HG03039 (cell line): ENCODE measurements around the gene JPH4.

ENCODE experiments used
- ATAC-seq: cut with Tn5 transposase; IDR thresholded peaks from one replicate; pipeline ENCODE4 v1.9.1; 2021; ENCODE audit warnings: mild to moderate bottlenecking, moderate library complexity; ENCODE audit not compliant: unreplicated experiment

JPH4 gene

DNA sequence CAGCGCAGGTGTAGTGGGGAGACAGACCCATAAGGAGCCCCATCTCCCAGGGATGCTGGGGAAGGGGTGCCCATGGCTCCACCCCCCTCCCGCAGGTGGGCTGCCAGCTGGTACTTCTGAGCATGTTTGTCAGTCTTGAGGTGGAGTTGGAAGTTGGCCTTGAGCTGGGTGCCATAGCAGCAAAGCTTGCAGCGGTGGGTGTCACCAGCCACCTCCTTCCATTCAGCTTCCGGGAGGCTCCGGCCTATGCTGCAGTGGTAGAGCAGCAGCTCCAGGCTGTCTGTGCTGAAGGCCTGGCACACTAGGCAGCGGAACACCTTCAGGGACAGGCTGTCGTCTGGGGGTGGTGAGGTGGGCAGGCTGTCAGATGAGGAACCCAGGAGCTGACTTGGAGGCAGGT lies 45.9 kb downstream of the JPH4 start:
- no peak for ATAC-seq

DNA sequence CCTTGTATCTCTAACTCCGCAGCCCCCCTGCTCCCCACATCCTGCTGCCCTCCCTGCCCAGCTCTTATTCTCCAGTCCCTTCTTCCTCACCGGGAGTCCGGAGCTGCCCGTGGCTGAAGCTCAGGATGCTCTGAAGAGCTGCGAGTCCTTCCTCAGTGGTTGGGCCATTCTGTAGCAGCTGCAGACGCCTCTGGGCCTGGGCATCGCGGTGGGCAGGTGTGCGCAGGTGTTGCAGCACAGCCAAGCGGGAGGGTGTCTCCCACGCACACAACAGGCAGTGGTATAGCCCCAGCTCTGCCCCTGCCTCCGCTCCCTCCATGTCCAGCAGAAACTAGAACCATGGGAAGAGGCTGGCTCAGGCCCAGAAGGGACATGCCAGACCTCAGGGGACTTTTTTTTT lies 47.2 kb downstream of the JPH4 start:
- ATAC-seq = no peak

DNA sequence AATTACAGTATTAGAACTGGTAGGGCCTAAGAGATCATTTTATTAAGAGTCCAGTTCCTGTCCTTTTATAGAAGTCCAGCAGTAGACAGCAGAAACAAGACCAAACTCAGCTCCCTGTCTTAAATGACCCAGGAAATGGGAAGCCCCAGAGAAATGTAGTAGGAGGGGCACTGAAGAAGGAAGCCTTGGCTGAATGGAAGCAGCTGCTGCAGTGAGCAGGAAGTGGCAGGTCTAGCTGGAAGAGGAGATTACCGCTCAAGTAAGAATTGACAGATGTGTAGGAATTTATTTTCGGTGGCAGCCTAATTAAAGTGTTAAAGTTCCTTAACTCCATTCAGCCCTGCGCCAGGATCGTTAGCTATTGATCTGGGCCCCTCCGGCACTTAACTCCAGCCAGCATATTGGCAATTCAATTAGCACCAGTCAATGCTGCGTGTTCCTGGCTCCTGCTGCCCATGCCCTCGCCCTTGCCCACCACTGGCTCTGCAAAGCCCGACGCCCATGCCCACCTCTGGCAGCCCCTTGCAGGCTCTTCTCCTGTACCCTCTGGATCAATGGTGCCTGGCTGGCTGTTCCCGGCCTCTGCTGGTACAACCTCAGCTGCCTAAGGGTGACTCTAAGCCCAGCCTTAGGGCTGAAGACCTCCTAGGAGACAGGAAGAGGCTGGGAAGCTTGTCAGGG lies 48.1 kb downstream of the JPH4 start:
- no peak for ATAC-seq

- ATAC-seq = no peak
Observed at GRCh38 chr14:23529016-23529415, 49.6 kb downstream of the JPH4 start.

DNA sequence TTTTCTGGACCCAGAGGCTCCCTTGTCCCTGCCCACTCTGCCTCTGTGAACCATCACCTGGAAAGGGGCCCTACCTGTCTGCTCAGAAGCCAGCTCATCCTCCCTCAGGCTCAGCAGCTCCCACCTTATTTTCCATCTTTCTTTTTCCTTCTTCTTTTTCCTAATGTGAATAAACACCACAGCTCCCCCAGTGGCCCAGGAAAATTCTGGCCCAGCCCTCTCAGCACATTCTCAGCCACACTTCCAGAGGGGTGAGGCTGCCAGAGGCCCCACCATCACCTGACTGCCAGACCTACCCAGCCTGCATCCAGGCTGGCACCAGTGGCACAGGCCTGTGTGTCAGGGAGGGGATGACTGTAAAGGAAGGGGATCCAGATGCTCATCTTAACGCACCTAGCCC lies 50.0 kb downstream of the JPH4 start:
- ATAC-seq = no peak

DNA sequence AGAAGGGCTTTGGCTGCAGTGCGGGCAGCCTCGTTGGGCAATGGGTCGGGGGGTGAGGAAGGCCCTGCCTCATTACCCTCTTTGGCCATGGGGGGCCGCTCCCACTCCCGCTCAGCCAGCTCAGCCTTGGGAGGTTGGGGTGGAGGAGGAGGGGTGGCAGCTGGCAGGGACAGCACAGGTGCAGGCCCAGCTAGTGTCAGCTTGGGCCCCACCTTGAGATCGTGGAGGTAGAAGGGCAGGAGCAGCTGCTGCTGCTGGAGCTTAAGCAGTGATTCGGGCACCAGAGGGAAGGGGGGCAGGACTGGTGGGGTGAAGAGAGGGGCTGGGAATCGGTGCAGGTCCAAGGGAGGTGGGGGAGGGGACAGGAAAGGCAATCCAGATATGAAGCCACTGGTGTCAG lies 53.0 kb downstream of the JPH4 start:
- no peak for ATAC-seq

DNA sequence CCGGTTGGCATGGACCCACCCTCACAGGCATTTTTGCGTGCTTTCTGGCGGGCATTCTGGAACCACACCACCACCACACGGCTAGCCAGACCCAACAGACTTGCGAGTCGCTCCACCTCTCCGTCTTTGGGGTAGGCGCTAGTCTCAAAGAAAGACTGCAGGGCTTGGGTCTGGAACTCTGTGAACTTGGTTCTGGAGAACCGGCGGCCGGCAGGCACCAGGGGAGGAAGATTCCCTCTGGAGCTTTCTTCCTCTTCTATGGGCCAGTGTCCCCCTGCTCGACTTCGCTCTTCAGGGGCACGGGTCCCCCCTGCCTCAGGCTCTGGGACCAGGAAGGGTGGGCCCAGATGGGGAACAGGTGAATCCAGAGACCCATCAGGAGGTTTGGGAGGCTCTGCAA lies 53.6 kb downstream of the JPH4 start:
- ATAC-seq = no peak

GRCh38 chr14:23523229-23524016 lies 55.2 kb downstream of the JPH4 start:
- no peak for ATAC-seq

DNA sequence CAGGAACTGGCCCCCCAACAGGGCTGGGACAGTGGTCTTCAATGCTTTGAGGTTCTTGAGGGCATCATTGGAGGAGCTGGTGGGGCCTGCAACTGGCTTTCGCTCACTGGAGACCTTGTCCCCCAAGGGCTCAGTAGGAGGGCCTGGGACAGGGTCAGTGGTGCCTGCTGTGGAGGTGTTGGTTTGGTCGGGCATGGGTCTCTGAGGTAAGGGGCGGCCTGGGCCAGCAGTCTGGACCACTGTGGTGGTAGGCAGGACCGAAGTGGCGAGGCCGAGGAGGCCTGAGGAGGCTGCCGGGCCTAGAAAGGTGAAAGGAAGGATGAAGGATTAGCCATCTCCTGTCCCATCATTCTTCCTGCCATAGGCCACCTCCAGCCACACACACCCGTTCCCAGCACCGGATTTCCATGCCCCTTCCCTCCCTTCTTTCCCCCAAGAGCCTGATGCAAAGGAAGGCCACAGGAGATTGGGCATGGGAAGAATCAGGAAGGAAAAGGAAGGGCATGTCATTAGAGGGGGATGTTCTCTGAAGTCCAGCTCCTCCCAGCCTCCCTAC lies 55.9 kb downstream of the JPH4 start:
- no peak for ATAC-seq

- no peak for ATAC-seq
Observed at GRCh38 chr14:23521785-23522640, 56.6 kb downstream of the JPH4 start.

DNA sequence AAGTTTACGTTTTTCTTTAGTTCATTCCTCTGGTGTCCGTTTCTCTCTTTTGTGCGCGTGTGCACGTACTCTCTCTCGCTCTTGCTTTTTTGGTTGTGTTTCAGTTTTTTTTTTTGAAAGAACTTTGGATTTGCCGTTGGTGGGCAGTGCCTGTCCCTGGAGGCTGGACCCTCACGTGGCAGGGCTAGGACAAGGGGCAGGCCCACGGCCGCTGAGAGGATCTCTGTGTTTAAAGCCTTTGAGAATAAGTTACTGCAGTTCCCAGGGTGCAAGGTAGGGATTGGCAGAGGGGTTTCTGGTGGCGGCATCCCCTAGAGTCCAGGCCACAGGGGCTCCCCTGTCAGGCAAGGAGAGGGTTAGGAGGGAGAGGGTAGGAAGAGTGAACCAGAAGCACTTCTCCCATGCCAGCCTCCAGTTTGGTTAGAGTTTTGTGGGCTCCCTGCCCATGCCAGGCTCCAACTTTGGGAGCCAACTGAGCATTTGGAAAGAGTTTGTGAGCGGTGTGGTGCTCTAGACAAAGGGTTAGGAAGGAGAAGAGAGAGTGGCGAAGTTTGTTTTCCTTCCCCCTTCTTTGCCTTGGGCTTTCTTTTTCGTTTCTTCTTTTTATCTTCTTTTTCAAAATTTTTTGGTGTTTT lies 57.6 kb downstream of the JPH4 start:
- no peak for ATAC-seq

DNA sequence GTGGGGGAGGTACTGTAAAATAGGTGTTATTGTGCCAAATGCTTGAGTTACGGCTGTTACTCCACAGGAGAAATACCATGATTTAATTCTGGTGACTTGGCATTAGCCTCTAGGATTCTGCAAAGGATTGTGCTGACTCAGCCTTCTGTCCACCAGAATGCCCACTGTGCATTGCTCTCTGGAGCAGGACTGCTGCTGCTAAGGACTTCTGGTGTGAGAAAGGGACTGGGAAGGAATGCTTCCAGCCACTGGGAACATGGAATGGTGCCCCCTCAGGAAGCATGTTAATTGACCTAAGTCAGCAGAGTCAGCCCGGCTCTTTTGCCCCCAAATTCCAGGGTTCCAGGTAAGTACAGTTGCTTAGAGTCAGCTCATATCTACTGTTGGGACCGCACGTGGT lies 59.9 kb downstream of the JPH4 start:
- no peak for ATAC-seq
